ENCODE measurements around the gene FZD1.

DNA sequence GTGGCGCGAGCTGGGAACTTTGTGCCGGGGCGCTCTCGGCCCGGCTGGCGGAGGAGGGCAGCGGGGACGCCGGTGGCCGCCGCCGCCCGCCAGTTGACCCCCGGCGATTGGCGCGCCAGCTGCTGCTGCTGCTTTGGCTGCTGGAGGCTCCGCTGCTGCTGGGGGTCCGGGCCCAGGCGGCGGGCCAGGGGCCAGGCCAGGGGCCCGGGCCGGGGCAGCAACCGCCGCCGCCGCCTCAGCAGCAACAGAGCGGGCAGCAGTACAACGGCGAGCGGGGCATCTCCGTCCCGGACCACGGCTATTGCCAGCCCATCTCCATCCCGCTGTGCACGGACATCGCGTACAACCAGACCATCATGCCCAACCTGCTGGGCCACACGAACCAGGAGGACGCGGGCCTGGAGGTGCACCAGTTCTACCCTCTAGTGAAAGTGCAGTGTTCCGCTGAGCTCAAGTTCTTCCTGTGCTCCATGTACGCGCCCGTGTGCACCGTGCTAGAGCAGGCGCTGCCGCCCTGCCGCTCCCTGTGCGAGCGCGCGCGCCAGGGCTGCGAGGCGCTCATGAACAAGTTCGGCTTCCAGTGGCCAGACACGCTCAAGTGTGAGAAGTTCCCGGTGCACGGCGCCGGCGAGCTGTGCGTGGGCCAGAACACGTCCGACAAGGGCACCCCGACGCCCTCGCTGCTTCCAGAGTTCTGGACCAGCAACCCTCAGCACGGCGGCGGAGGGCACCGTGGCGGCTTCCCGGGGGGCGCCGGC lies 870 bp downstream of the FZD1 start:
- no peak for TF ChIP-seq POLR2A (IDR thresholded peaks at IDR 0.05)
- TF ChIP-seq, protein P1, sequence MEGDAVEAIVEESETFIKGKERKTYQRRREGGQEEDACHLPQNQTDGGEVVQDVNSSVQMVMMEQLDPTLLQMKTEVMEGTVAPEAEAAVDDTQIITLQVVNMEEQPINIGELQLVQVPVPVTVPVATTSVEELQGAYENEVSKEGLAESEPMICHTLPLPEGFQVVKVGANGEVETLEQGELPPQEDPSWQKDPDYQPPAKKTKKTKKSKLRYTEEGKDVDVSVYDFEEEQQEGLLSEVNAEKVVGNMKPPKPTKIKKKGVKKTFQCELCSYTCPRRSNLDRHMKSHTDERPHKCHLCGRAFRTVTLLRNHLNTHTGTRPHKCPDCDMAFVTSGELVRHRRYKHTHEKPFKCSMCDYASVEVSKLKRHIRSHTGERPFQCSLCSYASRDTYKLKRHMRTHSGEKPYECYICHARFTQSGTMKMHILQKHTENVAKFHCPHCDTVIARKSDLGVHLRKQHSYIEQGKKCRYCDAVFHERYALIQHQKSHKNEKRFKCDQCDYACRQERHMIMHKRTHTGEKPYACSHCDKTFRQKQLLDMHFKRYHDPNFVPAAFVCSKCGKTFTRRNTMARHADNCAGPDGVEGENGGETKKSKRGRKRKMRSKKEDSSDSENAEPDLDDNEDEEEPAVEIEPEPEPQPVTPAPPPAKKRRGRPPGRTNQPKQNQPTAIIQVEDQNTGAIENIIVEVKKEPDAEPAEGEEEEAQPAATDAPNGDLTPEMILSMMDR (IDR thresholded peaks at IDR 0.05) = no peak
